ENCODE results near the gene FHIT.

FHIT gene

GRCh38 chr3:60364475-60364874, 886.8 kb downstream of the FHIT start:
- DNase-seq (ENCODE audit: insufficient read length) (no peak), FAIRE-seq (no peak)
- no peak for TF ChIP-seq TAF1 (IDR thresholded peaks at IDR 0.05; ENCODE audit: borderline replicate concordance, low read depth, low read length)
- TF ChIP-seq POLR2A (IDR thresholded peaks at IDR 0.05; ENCODE audit: low read depth, low read length): no peak
- no peak for TF ChIP-seq POLR2AphosphoS5 (IDR thresholded peaks at IDR 0.05; ENCODE audit: low read depth, low read length)

- FAIRE-seq: no peak
- TF ChIP-seq POLR2AphosphoS5 (IDR thresholded peaks at IDR 0.05; ENCODE audit: low read depth, low read length): no peak
- TF ChIP-seq POLR2A (IDR thresholded peaks at IDR 0.05; ENCODE audit: low read depth, low read length): no peak
- no peak for TF ChIP-seq TAF1 (IDR thresholded peaks at IDR 0.05; ENCODE audit: borderline replicate concordance, low read depth, low read length)
- DNase-seq (ENCODE audit: insufficient read length): no peak
Observed at GRCh38 chr3:60363817-60364216, 887.4 kb downstream of the FHIT start.

GRCh38 chr3:60355825-60356224, 895.4 kb downstream of the FHIT start:
- no peak for TF ChIP-seq POLR2A (IDR thresholded peaks at IDR 0.05; ENCODE audit: low read depth, low read length)
- no peak for DNase-seq (ENCODE audit: insufficient read length)
- no peak for FAIRE-seq

GRCh38 chr3:60351481-60351880, 899.8 kb downstream of the FHIT start:
- DNase-seq (ENCODE audit: insufficient read length): no peak
- no peak for FAIRE-seq
- TF ChIP-seq TAF1 (IDR thresholded peaks at IDR 0.05; ENCODE audit: borderline replicate concordance, low read depth, low read length): no peak
- no peak for TF ChIP-seq POLR2A (IDR thresholded peaks at IDR 0.05; ENCODE audit: low read depth, low read length)
- TF ChIP-seq POLR2AphosphoS5 (IDR thresholded peaks at IDR 0.05; ENCODE audit: low read depth, low read length): no peak

GRCh38 chr3:60344340-60344739, 906.9 kb downstream of the FHIT start:
- DNase-seq (ENCODE audit: insufficient read length) (no peak), FAIRE-seq (no peak)
- no peak for TF ChIP-seq TAF1 (IDR thresholded peaks at IDR 0.05; ENCODE audit: borderline replicate concordance, low read depth, low read length)
- no peak for TF ChIP-seq POLR2AphosphoS5 (IDR thresholded peaks at IDR 0.05; ENCODE audit: low read depth, low read length)
- no peak for TF ChIP-seq POLR2A (IDR thresholded peaks at IDR 0.05; ENCODE audit: low read depth, low read length)

GRCh38 chr3:60343831-60344230, 907.4 kb downstream of the FHIT start:
- no peak for DNase-seq (ENCODE audit: insufficient read length)
- no peak for TF ChIP-seq POLR2A (IDR thresholded peaks at IDR 0.05; ENCODE audit: low read depth, low read length)
- TF ChIP-seq TAF1 (IDR thresholded peaks at IDR 0.05; ENCODE audit: borderline replicate concordance, low read depth, low read length): no peak
- no peak for TF ChIP-seq POLR2AphosphoS5 (IDR thresholded peaks at IDR 0.05; ENCODE audit: low read depth, low read length)
- FAIRE-seq: no peak

GRCh38 chr3:60339304-60339703, 911.9 kb downstream of the FHIT start:
- TF ChIP-seq TAF1 (IDR thresholded peaks at IDR 0.05; ENCODE audit: borderline replicate concordance, low read depth, low read length) (no peak), POLR2A (IDR thresholded peaks at IDR 0.05; ENCODE audit: low read depth, low read length) (no peak), POLR2AphosphoS5 (IDR thresholded peaks at IDR 0.05; ENCODE audit: low read depth, low read length) (no peak)
- DNase-seq (ENCODE audit: insufficient read length): no peak
- FAIRE-seq: no peak

- FAIRE-seq (no peak), DNase-seq (ENCODE audit: insufficient read length) (no peak)
- no peak for TF ChIP-seq POLR2AphosphoS5 (IDR thresholded peaks at IDR 0.05; ENCODE audit: low read depth, low read length)
- TF ChIP-seq TAF1 (IDR thresholded peaks at IDR 0.05; ENCODE audit: borderline replicate concordance, low read depth, low read length): no peak
- TF ChIP-seq POLR2A (IDR thresholded peaks at IDR 0.05; ENCODE audit: low read depth, low read length): no peak
Observed at GRCh38 chr3:60337421-60337820, 913.8 kb downstream of the FHIT start.

- DNase-seq (ENCODE audit: insufficient read length): no peak
- no peak for FAIRE-seq
- TF ChIP-seq POLR2AphosphoS5 (IDR thresholded peaks at IDR 0.05; ENCODE audit: low read depth, low read length) (no peak), POLR2A (IDR thresholded peaks at IDR 0.05; ENCODE audit: low read depth, low read length) (no peak), TAF1 (IDR thresholded peaks at IDR 0.05; ENCODE audit: borderline replicate concordance, low read depth, low read length) (no peak)
Observed at GRCh38 chr3:60336061-60336460, 915.2 kb downstream of the FHIT start.

- DNase-seq (ENCODE audit: insufficient read length) (no peak), FAIRE-seq (no peak)
- TF ChIP-seq TAF1 (IDR thresholded peaks at IDR 0.05; ENCODE audit: borderline replicate concordance, low read depth, low read length) (no peak), POLR2A (IDR thresholded peaks at IDR 0.05; ENCODE audit: low read depth, low read length) (no peak), POLR2AphosphoS5 (IDR thresholded peaks at IDR 0.05; ENCODE audit: low read depth, low read length) (no peak)
Observed at GRCh38 chr3:60333710-60334109, 917.5 kb downstream of the FHIT start.

- FAIRE-seq (no peak), DNase-seq (ENCODE audit: insufficient read length) (no peak)
- TF ChIP-seq TAF1 (IDR thresholded peaks at IDR 0.05; ENCODE audit: borderline replicate concordance, low read depth, low read length) (no peak), POLR2A (IDR thresholded peaks at IDR 0.05; ENCODE audit: low read depth, low read length) (no peak), POLR2AphosphoS5 (IDR thresholded peaks at IDR 0.05; ENCODE audit: low read depth, low read length) (no peak)
Observed at GRCh38 chr3:60330107-60330506, 921.1 kb downstream of the FHIT start.

- no peak for TF ChIP-seq POLR2AphosphoS5 (IDR thresholded peaks at IDR 0.05; ENCODE audit: low read depth, low read length)
- no peak for TF ChIP-seq TAF1 (IDR thresholded peaks at IDR 0.05; ENCODE audit: borderline replicate concordance, low read depth, low read length)
- TF ChIP-seq POLR2A (IDR thresholded peaks at IDR 0.05; ENCODE audit: low read depth, low read length): no peak
- FAIRE-seq: no peak
Observed at GRCh38 chr3:60325610-60326170, 925.6 kb downstream of the FHIT start.

GRCh38 chr3:60323651-60324050, 927.6 kb downstream of the FHIT start:
- TF ChIP-seq TAF1 (IDR thresholded peaks at IDR 0.05; ENCODE audit: borderline replicate concordance, low read depth, low read length) (no peak), POLR2A (IDR thresholded peaks at IDR 0.05; ENCODE audit: low read depth, low read length) (no peak), POLR2AphosphoS5 (IDR thresholded peaks at IDR 0.05; ENCODE audit: low read depth, low read length) (no peak)
- no peak for DNase-seq (ENCODE audit: insufficient read length)
- FAIRE-seq: no peak

More at GRCh38 chr3:60325610-60326170, 925.6 kb downstream of the FHIT start:
- no peak for DNase-seq (ENCODE audit: insufficient read length)

All from GM12892 (cell line).